ENCODE data around the gene ODR4. TPM values are rescaled to one million over a fixed set of nuclear protein-coding genes. Genes with fewer than 3 reads are reported as not detected.
"Not testable (repeated sequence)": the region's sequence is repeated elsewhere in the genome, so short reads cannot be mapped to it uniquely, and the experiment has no call there.

ODR4 gene
- total and polyA plus RNA-seq, 4 donors, result 6.0 to 22.6 (median 16.5) TPM

- H3K27ac ChIP-seq (ENCODE audit: low read depth in 1 of 2, low read length in 2 of 2); intact Hi-C loops (cut with DNase I); H3K9me3 ChIP-seq (ENCODE audit: control insufficient read depth, low read length); H3K4me1 ChIP-seq (ENCODE audit: control insufficient read depth in 1 of 2, insufficient read depth in 2 of 2, low read length in 2 of 2); H3K27me3 ChIP-seq (ENCODE audit: control insufficient read depth in 1 of 2, insufficient read depth in 2 of 2, low read length in 1 of 2); H3K4me3 ChIP-seq (ENCODE audit: low read length in 2 of 2); DNase-seq; H3K36me3 ChIP-seq (ENCODE audit: control insufficient read depth in 1 of 2, insufficient read depth in 2 of 2, low read length in 1 of 2); ATAC-seq (ENCODE audit: low FRiP score): not testable (repeated sequence)
- WGBS, 2 donors, result 97 to 98% methylated on average over 14 of the region's 14 CpGs
Measured at GRCh38 chr1:186459161-186459560, 83.5 kb downstream of the ODR4 start.

- DNase-seq, result no peak
- H3K27me3 ChIP-seq (ENCODE audit: control insufficient read depth in 1 of 2, insufficient read depth in 2 of 2, low read length in 1 of 2), result no peaks in the 10 kb centered on the region
- 90 to 92% methylated on average over 2 of the region's 2 CpGs for WGBS, 2 donors
- H3K4me3 ChIP-seq (ENCODE audit: low read length in 2 of 2), result no peak within 1 kb of the TSS
- no peaks in the 10 kb centered on the region for H3K36me3 ChIP-seq (ENCODE audit: control insufficient read depth in 1 of 2, insufficient read depth in 2 of 2, low read length in 1 of 2)
- H3K9me3 ChIP-seq (ENCODE audit: control insufficient read depth, low read length), result no peaks in the 10 kb centered on the region
- H3K27ac ChIP-seq (ENCODE audit: low read depth in 1 of 2, low read length in 2 of 2), result no peak within 1 kb of the TSS
- no peaks in the 10 kb centered on the region for H3K4me1 ChIP-seq (ENCODE audit: control insufficient read depth in 1 of 2, insufficient read depth in 2 of 2, low read length in 2 of 2)
- intact Hi-C loops (cut with DNase I), result no loop called here
- no peak for ATAC-seq (ENCODE audit: low FRiP score)
Measured at GRCh38 chr1:186461014-186461413, 85.4 kb downstream of the ODR4 start, which contains the start of gene PDC. PDC (minus strand) TSS chr1:186461114; CDS start chr1:186449459, 11,655 bp downstream.

- Histone ChIP-seq H3K27me3 (ENCODE audit: control insufficient read depth in 1 of 2, insufficient read depth in 2 of 2, low read length in 1 of 2) (no peaks in the 10 kb centered on the region), H3K36me3 (ENCODE audit: control insufficient read depth in 1 of 2, insufficient read depth in 2 of 2, low read length in 1 of 2) (no peaks in the 10 kb centered on the region), H3K4me3 (ENCODE audit: low read length in 2 of 2) (no peak overlapping the region), H3K9me3 (ENCODE audit: control insufficient read depth, low read length) (no peaks in the 10 kb centered on the region), H3K4me1 (ENCODE audit: control insufficient read depth in 1 of 2, insufficient read depth in 2 of 2, low read length in 2 of 2) (no peaks in the 10 kb centered on the region), H3K27ac (ENCODE audit: low read depth in 1 of 2, low read length in 2 of 2) (no peak overlapping the region)
- intact Hi-C loops (cut with DNase I), result no loop called here
- no peak for DNase-seq
- no peak for ATAC-seq (ENCODE audit: low FRiP score)
- 76 to 88% methylated on average over 5 of the region's 5 CpGs for WGBS, 2 donors
Measured at GRCh38 chr1:186463511-186463910, 87.9 kb downstream of the ODR4 start.

- Histone ChIP-seq H3K4me1 (ENCODE audit: control insufficient read depth in 1 of 2, insufficient read depth in 2 of 2, low read length in 2 of 2) (no peaks in the 10 kb centered on the region), H3K27ac (ENCODE audit: low read depth in 1 of 2, low read length in 2 of 2) (no peak overlapping the region), H3K9me3 (ENCODE audit: control insufficient read depth, low read length) (no peaks in the 10 kb centered on the region), H3K4me3 (ENCODE audit: low read length in 2 of 2) (no peak overlapping the region), H3K27me3 (ENCODE audit: control insufficient read depth in 1 of 2, insufficient read depth in 2 of 2, low read length in 1 of 2) (no peaks in the 10 kb centered on the region), H3K36me3 (ENCODE audit: control insufficient read depth in 1 of 2, insufficient read depth in 2 of 2, low read length in 1 of 2) (no peaks in the 10 kb centered on the region)
- WGBS, 2 donors, result 61 to 67% methylated on average over 3 of the region's 3 CpGs
- intact Hi-C loops (cut with DNase I), result no loop called here
- DNase-seq, result no peak
- ATAC-seq (ENCODE audit: low FRiP score), result no peak
Measured at GRCh38 chr1:186463926-186464325, 88.3 kb downstream of the ODR4 start.

GRCh38 chr1:186465491-186465890, 89.9 kb downstream of the ODR4 start:
- ATAC-seq (ENCODE audit: low FRiP score); H3K9me3 ChIP-seq (ENCODE audit: control insufficient read depth, low read length): not testable (repeated sequence)

GRCh38 chr1:186465946-186466345, 90.3 kb downstream of the ODR4 start:
- intact Hi-C loops (cut with DNase I), result no loop called here
- H3K36me3 ChIP-seq (ENCODE audit: control insufficient read depth in 1 of 2, insufficient read depth in 2 of 2, low read length in 1 of 2), result no peaks in the 10 kb centered on the region
- no peaks in the 10 kb centered on the region for H3K4me1 ChIP-seq (ENCODE audit: control insufficient read depth in 1 of 2, insufficient read depth in 2 of 2, low read length in 2 of 2)
- no peak overlapping the region for H3K27ac ChIP-seq (ENCODE audit: low read depth in 1 of 2, low read length in 2 of 2)
- 7 to 24% methylated on average over 2 of the region's 2 CpGs for WGBS, 2 donors
- H3K9me3 ChIP-seq (ENCODE audit: control insufficient read depth, low read length), result no peaks in the 10 kb centered on the region
- H3K4me3 ChIP-seq (ENCODE audit: low read length in 2 of 2), result no peak overlapping the region
- ATAC-seq (ENCODE audit: low FRiP score) (no peak), DNase-seq (no peak)
- H3K27me3 ChIP-seq (ENCODE audit: control insufficient read depth in 1 of 2, insufficient read depth in 2 of 2, low read length in 1 of 2), result no peaks in the 10 kb centered on the region

More at GRCh38 chr1:186465491-186465890, 89.9 kb downstream of the ODR4 start:
- H3K4me3 ChIP-seq (ENCODE audit: low read length in 2 of 2); H3K36me3 ChIP-seq (ENCODE audit: control insufficient read depth in 1 of 2, insufficient read depth in 2 of 2, low read length in 1 of 2); H3K27me3 ChIP-seq (ENCODE audit: control insufficient read depth in 1 of 2, insufficient read depth in 2 of 2, low read length in 1 of 2); H3K4me1 ChIP-seq (ENCODE audit: control insufficient read depth in 1 of 2, insufficient read depth in 2 of 2, low read length in 2 of 2); intact Hi-C loops (cut with DNase I); DNase-seq; H3K27ac ChIP-seq (ENCODE audit: low read depth in 1 of 2, low read length in 2 of 2): not testable (repeated sequence)

Other genes with a start within 250 kb of the ODR4 start
- gene PRG4, start 79.6 kb upstream of the ODR4 start, total RNA-seq, result 10 to 100 TPM in 1 of 2 donors, 1 to 10 TPM in 1; 4.2 to 41.7 TPM
- gene PRG4, start 79.6 kb upstream of the ODR4 start, polyA plus RNA-seq, result under 1 TPM; 0.13 to 0.28 TPM
- gene TPR, start 585 bp upstream of the ODR4 start, total RNA-seq, result 100 to 1,000 TPM in 1 of 2 donors, 10 to 100 TPM in 1; 86.2 to 113 TPM
- 10 to 100 TPM in 1 of 2 donors, 1 to 10 TPM in 1; 7.5 to 29.7 TPM for gene TPR, start 585 bp upstream of the ODR4 start, polyA plus RNA-seq
- not detected for gene PDC, start 85.3 kb downstream of the ODR4 start, total RNA-seq
- not detected for gene PDC, start 85.3 kb downstream of the ODR4 start, polyA plus RNA-seq